ENCODE measurements around the gene EMSY. TPM values are rescaled to one million over a fixed set of nuclear protein-coding genes. Genes with fewer than 3 reads are reported as not detected.

Gene EMSY
- 16.5 and 21.1 TPM in 2 replicates for total RNA-seq

GRCh38 chr11:76444384-76445120 is at the start of gene EMSY:
Gene EMSY (plus strand): TSS chr11:76445018. CDS start chr11:76446939, 1,921 bp downstream.

Small RNA genes lying within 50 kb of the gene (small RNA-seq; reads per million reads assigned to genes)
- gene AP001189.2: not detected
- gene RF00019: not detected

Other genes starting within 250 kb of the EMSY start
- gene WNT11, start 238.5 kb upstream of the EMSY start, total RNA-seq: 0.59 and 1.1 TPM in 2 replicates
- 40.4 and 61.6 TPM in 2 replicates for gene THAP12, start 63.9 kb upstream of the EMSY start, total RNA-seq
- gene GVQW3, start 63.7 kb upstream of the EMSY start, total RNA-seq: 2.9 and 3.3 TPM in 2 replicates
- gene LRRC32, start 225.7 kb downstream of the EMSY start, total RNA-seq: 29.7 and 36.7 TPM in 2 replicates

Measured in subcutaneous preadipocyte (primary cell).